Upper lobe of right lung (tissue), 1 donor: ENCODE measurements around the gene CRYL1. TPM values are rescaled to one million over a fixed set of nuclear protein-coding genes. Genes with fewer than 3 reads are reported as not detected.

Experiments
- ATAC-seq: fragments of 200-7000 bp; cut with Tn5 transposase; one replicate; pipeline ENCODE4 v1.9.1; 2020; ENCODE audit warnings: mild to moderate bottlenecking, moderate library complexity
- DNase-seq: peaks from one replicate; pipeline ENCODE4 v3.0.0-alpha.2; 2020
- H3K27ac ChIP-seq: fragments of 200-600 bp; one replicate; pipeline ENCODE4 v1.8.0; 2022
- H3K27me3 ChIP-seq: fragments of 200-600 bp; one replicate; pipeline ENCODE4 v1.8.0; 2022; ENCODE audit warnings: mild to moderate bottlenecking
- H3K36me3 ChIP-seq: fragments of 200-600 bp; one replicate; pipeline ENCODE4 v1.8.0; 2022
- H3K4me1 ChIP-seq: fragments of 200-600 bp; one replicate; pipeline ENCODE4 v1.8.0; 2022
- H3K4me3 ChIP-seq: fragments of 200-600 bp; one replicate; pipeline ENCODE4 v1.8.0; 2022; ENCODE audit warnings: mild to moderate bottlenecking
- H3K9me3 ChIP-seq: fragments of 200-600 bp; one replicate; pipeline ENCODE4 v1.8.0; 2022
- CTCF ChIP-seq: fragments of 200-600 bp; IDR thresholded peaks from one replicate; pipeline ENCODE4 v1.8.0; 2022; ENCODE audit warnings: antibody characterized with exemption
- intact Hi-C: fragments of 100-400 bp; cut with DNase I; formaldehyde crosslinking; loops from one replicate; pipeline ENCODE4 v1.11.0; 2022
- total RNA-seq: library from RNA; stranded (reverse); fragmentation: NEBNext Ultra II Directional; extraction: Animal tissue kit (Norgen Biotek cat#: 25700); gene quantifications from one replicate; pipeline ENCODE4 v1.2.1, GENCODE V29; 2021
- donor health status: DM: no; HTN: yes; CAD: no; lungs with severe emphysema.

The CRYL1 gene
- total RNA-seq, 1 donor from 2014 or later, result 28.5 TPM

GRCh38 chr13:20501592-20501991 is 24.1 kb downstream of the CRYL1 start:
- H3K4me3 ChIP-seq, result no peak overlapping the region
- DNase-seq, result no peak
- TF ChIP-seq CTCF, result no peak
- ATAC-seq, result no peak
- intact Hi-C loops, result no loop called here
- H3K27ac ChIP-seq, result no peak overlapping the region
- peaks cover under 1% of the 10 kb centered on the region for H3K36me3 ChIP-seq
- H3K27me3 ChIP-seq, result no peaks in the 10 kb centered on the region
- peaks cover 5% of the 10 kb centered on the region for H3K4me1 ChIP-seq
- H3K9me3 ChIP-seq, result no peaks in the 10 kb centered on the region

- Histone ChIP-seq H3K9me3 (no peaks in the 10 kb centered on the region), H3K27me3 (no peaks in the 10 kb centered on the region), H3K4me3 (no peak overlapping the region), H3K4me1 (peaks cover 3% of the 10 kb centered on the region), H3K36me3 (no peaks in the 10 kb centered on the region), H3K27ac (no peak overlapping the region)
- intact Hi-C loops, result no loop called here
- DNase-seq, result no peak
- no peak for TF ChIP-seq CTCF
- ATAC-seq, result peak; percentile 68
Measured at GRCh38 chr13:20501120-20501519, 24.5 kb downstream of the CRYL1 start.

- ATAC-seq (no peak), DNase-seq (no peak)
- TF ChIP-seq CTCF, result no peak
- no peak overlapping the region for H3K4me3 ChIP-seq
- H3K4me1 ChIP-seq, result peaks cover 7% of the 10 kb centered on the region
- H3K27ac ChIP-seq, result no peak overlapping the region
- no peaks in the 10 kb centered on the region for H3K27me3 ChIP-seq
- intact Hi-C loops, result loop anchor here (10.0 kb wide), 1 partner anchor 425 kb away; no protein-coding TSS in a partner anchor
- H3K36me3 ChIP-seq, result no peaks in the 10 kb centered on the region
- no peaks in the 10 kb centered on the region for H3K9me3 ChIP-seq
Measured at GRCh38 chr13:20499986-20500385, 25.7 kb downstream of the CRYL1 start.

- no peak for TF ChIP-seq CTCF
- Histone ChIP-seq H3K4me1 (peaks cover 7% of the 10 kb centered on the region), H3K36me3 (no peaks in the 10 kb centered on the region), H3K27me3 (no peaks in the 10 kb centered on the region), H3K27ac (no peak overlapping the region), H3K9me3 (no peaks in the 10 kb centered on the region), H3K4me3 (no peak overlapping the region)
- ATAC-seq, result no peak
- intact Hi-C loops, result loop anchor here (10.0 kb wide), 1 partner anchor 426 kb away; no protein-coding TSS in a partner anchor
- no peak for DNase-seq
Measured at GRCh38 chr13:20498659-20499058, 27.0 kb downstream of the CRYL1 start.

- Histone ChIP-seq H3K27ac (no peak overlapping the region), H3K36me3 (no peaks in the 10 kb centered on the region), H3K9me3 (no peaks in the 10 kb centered on the region), H3K4me1 (peaks cover 7% of the 10 kb centered on the region), H3K27me3 (no peaks in the 10 kb centered on the region), H3K4me3 (no peak overlapping the region)
- intact Hi-C loops, result loop anchor here (10.0 kb wide), 1 partner anchor 427 kb away; no protein-coding TSS in a partner anchor
- TF ChIP-seq CTCF, result no peak
- ATAC-seq, result no peak
- no peak for DNase-seq
Measured at GRCh38 chr13:20498129-20498528, 27.5 kb downstream of the CRYL1 start.
